GM19395 (cell line): ENCODE data around the gene OR4F6.

Experiments used
- ATAC-seq: cut with Tn5 transposase; IDR thresholded peaks from one replicate; pipeline ENCODE4 v1.9.1; 2021; ENCODE audit warnings: mild to moderate bottlenecking, moderate library complexity; ENCODE audit not compliant: unreplicated experiment

OR4F6 gene

DNA sequence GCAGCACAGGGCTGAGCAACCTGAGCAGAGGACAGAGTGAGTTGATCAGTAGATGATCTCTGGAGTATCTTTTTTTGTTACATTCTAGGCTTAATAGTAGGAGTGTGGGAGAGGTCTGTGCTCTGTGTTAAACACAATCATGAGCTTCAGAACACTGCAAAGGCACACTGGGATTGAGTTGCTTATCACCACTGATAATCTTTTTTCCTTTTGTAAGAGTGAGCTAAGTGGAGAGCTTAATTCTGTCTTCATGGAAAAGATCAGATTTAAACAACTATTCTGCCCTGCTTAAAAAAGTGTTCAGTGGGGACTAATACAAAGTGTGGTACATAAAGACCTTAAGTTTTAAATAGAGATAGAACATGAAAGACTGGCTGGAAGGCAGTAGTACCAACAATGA, 1.1 kb downstream of the OR4F6 start:
- no peak for ATAC-seq

DNA sequence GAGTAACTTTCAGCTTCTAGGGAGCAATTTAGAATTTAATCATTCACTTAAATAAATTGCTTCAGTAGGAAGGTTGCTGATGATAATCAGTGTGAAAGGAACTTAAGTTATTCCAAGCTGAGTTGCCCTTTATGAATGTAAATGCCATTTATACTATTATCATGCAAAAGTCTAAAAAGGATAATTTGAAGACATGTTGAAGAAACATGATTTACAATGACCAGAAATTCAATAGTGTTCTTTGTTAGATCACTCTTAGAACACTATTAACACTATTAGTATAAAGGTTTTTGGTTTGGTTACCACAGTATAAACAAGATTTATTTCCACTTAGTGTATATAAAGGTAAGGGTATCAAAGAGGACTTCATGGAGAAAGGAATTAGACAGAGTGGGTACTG, 1.6 kb downstream of the OR4F6 start:
- no peak for ATAC-seq

DNA sequence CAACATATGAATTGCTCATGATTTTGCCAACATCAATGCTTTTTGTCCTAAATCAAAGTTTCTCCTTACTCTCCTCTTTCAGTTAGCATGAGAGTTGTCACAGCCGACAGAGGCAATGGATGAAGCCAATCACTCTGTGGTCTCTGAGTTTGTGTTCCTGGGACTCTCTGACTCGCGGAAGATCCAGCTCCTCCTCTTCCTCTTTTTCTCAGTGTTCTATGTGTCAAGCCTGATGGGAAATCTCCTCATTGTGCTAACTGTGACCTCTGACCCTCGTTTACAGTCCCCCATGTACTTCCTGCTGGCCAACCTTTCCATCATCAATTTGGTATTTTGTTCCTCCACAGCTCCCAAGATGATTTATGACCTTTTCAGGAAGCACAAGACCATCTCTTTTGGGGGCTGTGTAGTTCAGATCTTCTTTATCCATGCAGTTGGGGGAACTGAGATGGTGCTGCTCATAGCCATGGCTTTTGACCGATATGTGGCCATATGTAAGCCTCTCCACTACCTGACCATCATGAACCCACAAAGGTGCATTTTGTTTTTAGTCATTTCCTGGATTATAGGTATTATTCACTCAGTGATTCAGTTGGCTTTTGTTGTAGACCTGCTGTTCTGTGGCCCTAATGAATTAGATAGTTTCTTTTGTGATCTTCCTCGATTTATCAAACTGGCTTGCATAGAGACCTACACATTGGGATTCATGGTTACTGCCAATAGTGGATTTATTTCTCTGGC, 2.5 kb downstream of the OR4F6 start:
- ATAC-seq, result no peak

DNA sequence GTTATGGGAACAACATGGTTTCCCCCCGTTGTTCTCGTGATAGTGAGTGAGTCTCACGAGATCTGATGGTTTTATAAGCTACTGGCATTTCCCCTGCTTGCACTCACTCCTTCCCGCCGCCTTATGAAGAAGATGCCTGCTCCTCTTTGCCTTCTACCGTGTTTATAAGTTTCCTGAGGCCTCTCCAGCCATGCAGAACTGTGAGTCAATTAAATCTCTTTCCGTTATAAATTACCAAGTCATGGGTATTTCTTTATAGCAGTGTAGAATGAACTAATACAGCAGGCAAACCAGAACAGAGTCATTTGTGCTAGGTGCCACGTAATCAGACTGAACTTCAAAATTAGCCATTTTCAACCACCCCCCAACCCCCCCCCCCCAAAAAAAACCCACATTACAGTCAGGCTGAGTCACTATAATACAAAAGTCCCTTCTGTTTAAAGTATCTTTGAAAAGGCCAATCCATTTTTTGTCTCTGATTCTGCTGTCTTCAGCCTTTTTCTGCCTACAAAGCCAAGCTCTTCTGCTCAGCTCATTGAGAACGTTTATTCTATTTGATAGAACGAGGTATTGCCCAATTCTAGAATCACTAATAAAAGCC, 4.1 kb downstream of the OR4F6 start:
- no peak for ATAC-seq

- ATAC-seq, result no peak
Observed at GRCh38 chr15:101808201-101808600, 4.9 kb downstream of the OR4F6 start.

DNA sequence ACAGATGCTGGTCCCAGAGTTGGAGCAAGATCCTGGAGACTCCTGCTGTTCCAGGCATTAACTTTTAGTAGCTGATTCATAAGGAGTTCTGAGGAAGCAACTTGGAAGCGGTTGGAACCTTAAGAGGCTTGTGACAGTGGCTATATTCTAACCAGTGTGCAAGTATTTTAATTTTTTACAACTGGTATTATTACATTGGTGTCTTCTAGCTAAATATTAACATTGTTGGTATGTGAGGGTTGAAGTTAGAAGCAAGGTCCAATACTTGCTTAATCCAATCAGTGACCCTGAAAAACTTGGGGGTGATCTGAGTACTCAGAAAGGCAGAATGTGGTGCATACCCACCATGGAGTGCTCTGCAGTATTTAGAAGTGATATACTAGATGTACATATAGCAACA, 7.1 kb downstream of the OR4F6 start:
- ATAC-seq, result no peak

- ATAC-seq, result no peak
Observed at GRCh38 chr15:101810876-101811275, 7.6 kb downstream of the OR4F6 start.

- ATAC-seq, result no peak
Observed at GRCh38 chr15:101811902-101812301, 8.6 kb downstream of the OR4F6 start, which contains the start of gene OR4F15. TSS of gene OR4F15 (plus strand) at chr15:101812202. CDS start at chr15:101818187, 5,985 bp downstream.

DNA sequence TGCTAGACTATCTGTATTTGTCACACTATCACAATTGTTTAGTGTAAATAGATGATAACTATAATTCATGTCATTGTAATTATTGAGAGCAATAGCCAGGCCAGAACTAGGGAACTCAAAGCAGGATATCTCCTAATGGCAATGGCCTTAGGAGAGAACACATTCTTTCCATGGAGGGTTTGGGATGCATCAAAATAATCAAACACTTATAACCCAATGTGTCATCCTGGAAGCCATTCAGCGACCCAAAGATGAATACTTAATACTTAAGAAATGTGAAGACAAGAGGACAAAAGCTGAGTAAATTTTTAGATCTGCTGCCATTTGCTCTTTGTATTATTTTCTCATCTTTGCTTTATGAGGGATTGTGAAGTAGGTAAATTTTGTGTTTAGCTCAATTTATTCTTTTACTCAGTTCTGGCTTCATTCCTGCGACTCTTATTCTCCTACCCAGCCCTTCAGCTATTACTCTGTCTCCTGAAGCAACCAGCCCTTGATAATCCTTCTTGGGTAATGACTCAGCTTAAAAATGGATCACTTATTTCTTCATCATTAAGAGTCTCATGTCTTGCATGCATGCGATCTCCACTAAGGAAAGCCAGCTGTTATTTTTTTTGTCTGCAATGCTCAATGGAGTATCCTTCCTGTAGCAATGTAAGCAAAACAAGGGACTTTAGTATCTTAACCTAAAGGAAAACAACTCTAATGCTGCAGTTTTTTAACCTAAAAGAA, 10.7 kb downstream of the OR4F6 start:
- ATAC-seq, result no peak

GRCh38 chr15:101820781-101821180, 17.5 kb downstream of the OR4F6 start:
- ATAC-seq, result no peak

GRCh38 chr15:101827257-101827656, 23.9 kb downstream of the OR4F6 start:
- no peak for ATAC-seq

DNA sequence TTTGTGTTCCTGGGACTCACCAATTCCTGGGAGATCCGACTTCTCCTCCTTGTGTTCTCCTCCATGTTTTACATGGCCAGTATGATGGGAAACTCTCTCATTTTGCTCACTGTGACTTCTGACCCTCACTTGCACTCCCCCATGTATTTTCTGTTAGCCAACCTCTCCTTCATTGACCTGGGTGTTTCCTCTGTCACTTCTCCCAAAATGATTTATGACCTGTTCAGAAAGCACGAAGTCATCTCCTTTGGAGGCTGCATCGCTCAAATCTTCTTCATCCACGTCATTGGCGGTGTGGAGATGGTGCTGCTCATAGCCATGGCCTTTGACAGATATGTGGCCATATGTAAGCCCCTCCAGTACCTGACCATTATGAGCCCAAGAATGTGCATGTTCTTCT, 25.5 kb downstream of the OR4F6 start:
- no peak for ATAC-seq

- no peak for ATAC-seq
Observed at GRCh38 chr15:101841656-101842055, 38.3 kb downstream of the OR4F6 start.

DNA sequence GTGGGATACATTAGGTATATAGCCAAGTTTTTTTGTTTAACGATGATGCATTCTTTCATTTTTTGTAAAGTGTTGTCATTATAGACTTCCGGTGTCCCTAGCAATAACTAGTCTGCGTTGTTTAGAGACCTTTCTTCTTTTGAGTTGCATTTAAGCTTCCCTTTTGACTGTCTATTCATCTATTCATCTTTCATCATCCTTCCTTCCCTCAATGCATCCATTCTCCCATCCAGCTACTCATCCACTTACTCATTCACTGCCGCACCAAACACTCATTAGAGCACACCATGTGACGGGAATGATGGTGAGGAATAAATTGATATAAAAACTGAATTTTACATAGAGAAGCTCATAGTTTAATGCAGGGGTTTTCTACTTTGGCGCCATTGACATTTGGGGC, 41.6 kb downstream of the OR4F6 start:
- ATAC-seq, result no peak

- ATAC-seq, result no peak
Observed at GRCh38 chr15:101852356-101852755, 49.0 kb downstream of the OR4F6 start.
